Peyer's patch (tissue), 4 donors: ENCODE measurements around the gene SLC17A5.

Source experiments
- POLR2A ChIP-seq, 2 donors: fragments of 450-650 bp; IDR thresholded peaks; one replicate each; pipeline ENCODE4 v1.5.1; 2017; ENCODE audit warnings: antibody characterized with exemption in 2 of 2, mild to moderate bottlenecking in 2 of 2, moderate library complexity in 2 of 2
- TF ChIP-seq, protein P1 (sequence below), 6 experiments: fragments of 450-650 bp in 4 of 6; fragments of 200-600 bp in 2 of 6; sonication (generic) in 1 of 6; IDR thresholded peaks; one replicate each; pipeline ENCODE4 v1.5.1; 2017 to 2019; ENCODE audit warnings: antibody characterized with exemption in 6 of 6, mild to moderate bottlenecking in 3 of 6, moderate library complexity in 1 of 6

GRCh38 chr6:73560182-73560732 lies 93.5 kb downstream of the SLC17A5 start:
- TF ChIP-seq, protein P1, sequence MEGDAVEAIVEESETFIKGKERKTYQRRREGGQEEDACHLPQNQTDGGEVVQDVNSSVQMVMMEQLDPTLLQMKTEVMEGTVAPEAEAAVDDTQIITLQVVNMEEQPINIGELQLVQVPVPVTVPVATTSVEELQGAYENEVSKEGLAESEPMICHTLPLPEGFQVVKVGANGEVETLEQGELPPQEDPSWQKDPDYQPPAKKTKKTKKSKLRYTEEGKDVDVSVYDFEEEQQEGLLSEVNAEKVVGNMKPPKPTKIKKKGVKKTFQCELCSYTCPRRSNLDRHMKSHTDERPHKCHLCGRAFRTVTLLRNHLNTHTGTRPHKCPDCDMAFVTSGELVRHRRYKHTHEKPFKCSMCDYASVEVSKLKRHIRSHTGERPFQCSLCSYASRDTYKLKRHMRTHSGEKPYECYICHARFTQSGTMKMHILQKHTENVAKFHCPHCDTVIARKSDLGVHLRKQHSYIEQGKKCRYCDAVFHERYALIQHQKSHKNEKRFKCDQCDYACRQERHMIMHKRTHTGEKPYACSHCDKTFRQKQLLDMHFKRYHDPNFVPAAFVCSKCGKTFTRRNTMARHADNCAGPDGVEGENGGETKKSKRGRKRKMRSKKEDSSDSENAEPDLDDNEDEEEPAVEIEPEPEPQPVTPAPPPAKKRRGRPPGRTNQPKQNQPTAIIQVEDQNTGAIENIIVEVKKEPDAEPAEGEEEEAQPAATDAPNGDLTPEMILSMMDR (IDR thresholded peaks at IDR 0.05): no peak
- TF ChIP-seq POLR2A (IDR thresholded peaks at IDR 0.05): no peak
